HG03135 (cell line): Measurements from ENCODE around the gene IGSF22.

Experiments
- ATAC-seq: cut with Tn5 transposase; IDR thresholded peaks from one replicate; pipeline ENCODE4 v1.9.1; 2021; ENCODE audit warnings: mild to moderate bottlenecking, moderate library complexity; ENCODE audit not compliant: unreplicated experiment

Gene IGSF22

DNA sequence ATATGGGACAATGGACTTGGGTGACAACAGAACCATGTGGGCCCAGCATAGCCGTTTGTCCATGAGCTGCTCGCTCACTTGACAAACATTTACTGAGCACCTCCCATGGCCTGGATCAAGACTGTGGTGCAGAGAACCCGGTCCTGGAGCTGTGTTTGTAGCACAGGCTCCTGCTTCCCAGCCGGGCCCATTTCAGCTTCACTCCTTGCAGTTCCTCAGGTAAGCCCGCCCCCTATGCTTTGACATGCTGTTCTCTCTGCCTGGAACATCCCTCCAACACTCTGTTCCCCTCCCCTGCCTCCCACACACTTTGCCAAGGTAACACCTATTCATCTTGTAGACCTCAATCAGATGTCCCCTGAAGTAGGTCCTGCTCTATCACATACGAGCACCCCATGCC, 19.3 kb upstream of the IGSF22 start:
- no peak for ATAC-seq

DNA sequence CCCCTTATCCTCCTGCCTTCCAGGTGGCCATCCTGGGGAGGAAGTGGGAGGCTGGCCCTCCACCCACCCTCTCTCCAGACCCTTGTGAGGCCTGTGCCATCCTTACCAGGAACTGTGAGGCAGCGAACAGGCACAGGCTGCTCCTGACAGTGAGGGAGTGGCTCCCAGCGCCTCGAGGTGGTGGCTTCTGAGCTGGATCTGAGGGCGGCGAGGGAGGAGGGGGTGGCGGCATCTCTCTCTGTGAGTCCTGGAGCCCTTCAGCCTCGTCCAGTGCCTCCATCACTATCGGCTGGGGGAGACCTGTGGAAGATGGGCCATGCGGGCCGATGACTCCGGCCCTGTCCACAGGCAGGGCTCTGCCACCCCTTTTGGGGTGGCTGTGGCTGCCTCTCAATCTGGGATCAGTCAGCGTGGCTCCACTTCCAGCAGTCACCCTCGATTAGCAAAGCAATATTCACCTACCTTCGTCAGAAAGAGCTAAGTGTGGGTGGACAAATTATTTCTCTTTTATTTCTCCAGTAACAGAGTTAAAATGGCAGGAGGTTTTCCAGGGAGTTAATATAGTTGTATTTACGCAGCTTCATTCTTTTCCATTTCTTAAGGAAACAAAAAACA, 18.0 kb upstream of the IGSF22 start:
- ATAC-seq, result no peak

DNA sequence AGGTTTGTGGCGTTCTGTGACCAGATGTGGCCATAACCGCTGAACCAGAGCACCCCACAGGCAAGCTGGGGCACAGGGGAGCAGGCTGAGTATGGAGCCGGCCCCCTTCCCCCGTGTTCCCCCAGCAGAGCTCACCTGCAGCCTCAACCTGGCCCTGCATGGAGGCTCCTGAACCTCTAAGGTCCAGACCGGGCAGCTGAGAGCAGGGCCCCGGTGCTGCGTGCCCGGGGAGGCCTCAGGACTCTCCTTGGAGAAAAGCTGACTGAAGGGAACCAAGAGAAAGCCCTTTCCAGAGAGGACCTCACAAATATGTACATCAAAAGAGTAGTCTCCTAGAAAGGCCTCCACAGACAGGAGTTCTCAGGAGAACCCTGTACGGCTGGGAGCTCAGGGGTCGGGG, 17.4 kb upstream of the IGSF22 start:
- ATAC-seq, result no peak

DNA sequence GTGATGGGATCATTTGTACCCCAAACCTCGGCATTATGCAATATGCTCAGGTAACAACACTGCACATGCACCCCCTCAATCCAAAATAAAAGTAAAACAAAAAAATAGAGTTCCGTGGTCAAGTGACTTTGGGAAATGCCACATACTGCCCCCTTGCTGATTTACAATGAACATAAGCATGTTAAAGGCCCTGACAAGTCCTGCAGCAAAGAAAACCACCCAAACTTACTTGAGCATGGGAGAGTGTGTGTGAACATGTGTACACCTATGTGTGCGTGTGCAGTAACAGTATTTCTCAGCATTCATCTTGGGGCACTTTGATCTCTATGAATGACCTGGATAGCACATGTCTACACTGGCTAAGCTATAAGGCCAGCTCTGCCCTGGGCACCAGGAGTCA, 15.8 kb upstream of the IGSF22 start:
- ATAC-seq, result no peak

DNA sequence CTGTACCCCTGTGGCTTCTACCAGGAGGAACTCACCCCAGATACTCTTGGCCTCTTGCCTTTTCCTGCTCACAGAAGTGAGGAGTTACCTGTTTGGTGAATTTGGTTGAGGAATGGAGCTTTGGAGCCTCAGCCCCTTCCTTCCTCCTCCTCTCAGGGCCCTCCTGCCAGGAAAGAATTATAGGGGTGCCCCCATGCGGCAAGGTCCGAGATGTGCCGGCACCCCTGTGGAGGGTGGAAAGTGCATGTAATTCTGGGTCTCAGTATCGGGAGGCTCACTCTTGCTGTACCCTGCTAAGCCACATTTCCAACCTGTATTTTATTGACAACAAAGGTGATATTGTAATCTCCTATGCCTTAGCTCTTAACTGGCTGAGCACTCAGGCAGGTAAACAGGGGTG, 13.7 kb upstream of the IGSF22 start:
- ATAC-seq, result no peak

DNA sequence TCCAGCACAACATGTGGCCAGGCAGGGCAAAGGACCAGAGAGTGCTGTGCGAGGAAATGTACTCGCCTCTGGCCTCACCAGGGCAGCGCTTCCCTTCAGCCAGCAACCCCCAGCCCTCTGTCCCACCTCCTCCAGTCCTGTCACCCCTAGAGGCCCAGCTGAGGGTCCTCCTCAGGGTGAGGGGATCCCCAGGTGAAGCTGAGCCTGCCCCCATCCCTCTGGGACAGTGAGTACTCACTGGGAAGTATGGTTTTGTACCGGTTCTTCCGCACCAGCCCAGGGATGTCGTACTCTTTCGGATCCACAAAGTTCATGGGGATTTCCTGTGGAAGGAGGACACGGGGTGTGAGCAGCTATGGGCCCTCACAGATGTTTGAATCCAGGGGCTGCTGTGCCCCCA, 11.7 kb upstream of the IGSF22 start:
- no peak for ATAC-seq

DNA sequence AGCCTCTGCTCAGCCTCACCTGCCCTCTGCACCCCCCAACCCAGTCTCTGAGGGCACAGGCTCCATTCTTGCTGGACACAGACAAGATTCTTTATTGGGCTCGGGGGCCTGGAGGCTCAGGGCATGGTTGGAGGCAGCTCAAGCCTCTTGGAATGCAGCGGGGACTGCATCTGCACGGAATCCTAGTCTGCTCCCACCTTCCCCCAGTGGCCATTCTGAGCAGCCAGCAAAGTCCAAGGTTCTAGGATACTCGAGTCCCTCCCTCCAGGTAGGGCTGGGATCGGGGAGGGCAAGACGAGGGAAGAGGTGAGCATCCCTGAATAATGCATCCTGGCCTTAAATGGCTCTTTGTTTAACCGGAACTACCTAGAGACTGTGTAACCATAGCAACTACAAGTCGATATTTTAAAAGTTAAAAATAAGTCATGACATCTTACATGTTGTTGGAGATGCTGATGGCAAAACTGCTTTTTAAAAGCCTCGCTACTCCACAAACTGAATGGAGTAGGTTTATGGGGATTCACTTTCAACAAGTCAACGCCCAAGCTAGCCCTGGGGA, 10.7 kb upstream of the IGSF22 start:
- ATAC-seq, result no peak

DNA sequence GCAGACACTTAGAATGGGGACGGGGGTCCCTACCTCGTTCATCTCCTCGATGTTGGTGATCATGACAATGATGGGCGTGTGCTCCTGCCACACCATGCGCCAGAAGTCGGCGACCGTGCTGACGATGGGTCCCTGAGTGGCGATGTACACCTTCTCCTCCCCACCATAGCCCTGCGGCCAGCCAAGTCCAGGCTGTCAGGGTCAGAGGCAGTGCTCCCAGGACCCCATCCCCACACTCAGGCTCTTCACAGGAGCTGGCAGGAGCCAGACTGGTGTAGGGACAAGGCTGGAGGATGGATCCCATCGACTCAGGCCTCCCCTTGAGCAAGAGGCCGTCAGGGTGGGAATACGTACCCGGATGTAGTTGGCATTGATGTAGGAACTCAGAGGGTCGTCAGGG, 7.2 kb upstream of the IGSF22 start:
- ATAC-seq, result no peak

DNA sequence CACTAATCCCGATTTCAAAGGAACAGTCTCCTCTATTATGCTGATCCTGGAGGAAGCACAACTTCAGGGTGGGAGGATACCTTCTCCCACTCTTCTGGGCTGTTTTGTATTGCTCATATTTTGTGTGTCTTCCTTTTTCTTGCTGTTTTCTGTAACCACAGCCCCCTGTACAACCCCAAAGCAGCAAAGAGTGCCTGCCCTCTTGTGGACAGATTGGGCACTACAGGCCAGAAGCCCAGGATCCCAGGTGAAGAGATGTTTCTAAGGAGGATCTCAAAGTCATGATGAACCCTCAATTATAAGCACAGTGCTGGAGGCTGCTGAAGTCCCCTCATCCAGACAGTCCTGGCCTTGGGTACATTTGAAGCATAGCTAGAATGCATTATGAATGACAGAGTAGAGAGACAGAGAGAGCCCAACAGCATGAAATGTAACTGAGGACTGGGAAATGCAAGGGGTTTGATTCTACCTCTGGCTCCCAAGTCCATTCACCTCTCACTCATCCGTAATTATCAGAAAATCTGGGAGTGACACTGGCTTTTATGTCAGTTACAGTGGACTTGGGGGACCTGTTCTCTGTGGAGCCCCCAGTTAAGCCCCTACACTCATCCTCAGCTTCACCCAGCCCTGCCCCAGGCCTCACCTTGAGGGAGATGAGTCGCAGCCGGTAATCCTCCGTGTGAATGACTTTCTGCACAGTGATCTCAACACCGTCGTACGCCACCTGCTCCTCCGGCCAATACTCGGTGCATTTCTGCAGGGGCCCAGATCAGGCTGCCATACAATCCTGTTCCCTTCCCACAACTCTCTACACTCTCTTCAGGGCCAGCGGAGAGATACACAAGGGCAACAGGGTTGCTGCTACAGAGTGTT, 6.2 kb upstream of the IGSF22 start:
- ATAC-seq, result no peak

DNA sequence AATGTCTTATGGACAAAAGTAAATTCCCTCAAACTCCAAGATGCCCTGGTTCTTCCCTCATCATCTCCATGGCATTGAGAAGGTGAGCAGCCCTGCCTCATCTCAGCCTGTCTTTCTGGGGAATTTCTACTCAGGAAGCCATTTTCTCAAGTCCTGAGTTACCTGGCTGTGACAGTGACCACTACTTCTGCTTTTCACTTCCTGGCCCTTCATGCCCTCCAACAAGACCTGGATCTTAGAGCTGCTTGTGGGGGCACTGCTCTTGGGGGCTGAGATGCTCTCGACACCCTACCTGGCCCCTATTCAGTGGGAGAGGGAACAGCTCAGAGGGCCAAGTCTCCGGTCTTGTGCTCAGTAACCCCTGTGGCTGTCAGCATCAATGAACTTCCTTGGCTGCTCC, 5.5 kb upstream of the IGSF22 start:
- no peak for ATAC-seq

DNA sequence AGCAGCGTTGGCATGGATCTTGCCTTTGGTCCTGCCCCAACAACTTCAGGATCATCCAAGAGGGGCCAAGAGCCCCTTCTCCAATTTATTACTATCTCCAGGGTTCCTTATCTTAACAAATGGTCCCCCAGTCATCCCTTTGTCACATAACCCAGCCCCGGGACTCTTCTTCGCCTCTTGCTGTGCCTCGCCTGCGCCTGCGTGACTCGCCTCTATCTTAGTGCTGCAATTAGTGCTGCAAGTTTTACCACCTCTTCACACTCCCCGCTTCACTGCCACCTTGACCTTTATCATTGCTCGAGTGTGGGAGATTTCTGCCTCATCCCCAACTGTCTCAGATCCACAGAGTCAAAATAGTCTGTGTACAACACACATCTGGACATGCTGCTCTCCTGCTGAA, 4.0 kb upstream of the IGSF22 start:
- ATAC-seq, result no peak

DNA sequence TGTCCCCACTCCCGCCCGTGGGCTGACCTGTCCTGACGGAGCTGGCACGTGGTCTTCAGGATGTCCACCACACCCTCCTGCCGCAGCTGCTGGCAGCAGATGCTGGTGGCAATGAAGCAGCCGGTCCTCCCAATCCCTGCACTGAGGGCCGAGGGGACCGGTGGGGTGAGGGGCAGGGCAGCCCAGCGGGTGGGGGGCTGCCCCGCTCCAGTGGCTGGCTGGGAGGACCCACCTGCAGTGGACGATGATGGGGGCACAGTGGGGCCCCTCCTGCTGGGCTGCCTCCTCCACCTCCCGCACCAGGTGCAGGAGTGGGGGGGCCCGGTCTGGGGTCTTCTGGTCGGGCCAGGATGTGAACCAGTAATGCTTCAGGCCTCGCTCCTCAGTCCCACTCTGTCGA, 3.4 kb upstream of the IGSF22 start:
- ATAC-seq, result no peak

DNA sequence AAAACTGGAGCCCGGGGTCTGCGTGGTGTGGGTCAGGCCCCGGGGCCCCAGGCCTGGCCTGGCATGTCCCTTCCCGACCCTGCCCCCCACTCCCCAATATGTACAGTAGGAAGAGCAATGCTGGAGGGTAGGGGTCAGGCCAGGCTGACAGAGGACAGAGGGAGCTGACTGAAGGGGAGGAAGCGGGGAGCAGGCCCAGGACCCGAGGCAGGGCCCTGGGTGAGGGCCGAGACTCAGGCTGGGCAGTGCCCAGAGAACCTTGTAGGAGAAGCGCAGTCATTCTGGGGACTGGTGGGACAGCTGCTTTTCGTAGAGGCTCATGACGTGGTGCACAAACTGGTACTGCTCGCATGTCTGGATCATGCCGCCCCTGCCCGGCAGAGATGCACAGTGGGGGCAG, 2.7 kb upstream of the IGSF22 start:
- ATAC-seq, result no peak

DNA sequence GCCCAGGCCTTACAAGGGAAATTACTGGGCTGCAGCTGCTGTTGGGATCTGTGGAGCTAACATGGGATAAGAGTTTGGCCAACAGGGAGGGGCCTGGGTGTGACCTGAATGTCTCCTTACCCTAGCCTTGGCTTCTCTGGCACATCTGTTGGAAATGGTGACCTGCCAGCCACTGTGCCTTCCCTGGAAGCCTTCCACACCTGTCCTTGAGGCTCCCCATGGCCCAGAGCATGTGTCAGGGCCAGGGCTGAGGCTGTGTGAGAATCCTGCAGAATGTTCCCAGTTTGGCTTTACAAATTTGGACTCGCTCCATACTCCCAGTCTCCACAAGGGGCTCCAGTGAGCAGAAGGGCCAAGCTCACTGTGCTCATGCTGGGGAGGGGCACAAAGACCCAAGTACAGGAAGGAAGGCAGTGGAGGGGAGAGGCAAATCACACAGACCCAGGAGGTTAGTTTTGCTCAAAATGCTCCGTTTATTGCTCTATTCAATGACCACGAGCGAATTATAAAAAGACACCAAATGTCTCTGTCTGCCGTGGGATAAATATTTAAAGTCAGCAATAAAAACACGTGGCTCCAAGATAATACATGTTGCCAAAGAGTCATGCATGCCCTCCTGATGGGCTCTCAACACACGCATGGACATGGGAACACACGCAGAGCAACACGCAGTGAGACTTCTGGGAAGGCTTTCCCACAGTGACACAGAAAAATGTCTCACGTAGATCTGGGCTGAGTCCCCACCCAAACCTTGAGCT, 1.7 kb upstream of the IGSF22 start:
- ATAC-seq, result no peak

DNA sequence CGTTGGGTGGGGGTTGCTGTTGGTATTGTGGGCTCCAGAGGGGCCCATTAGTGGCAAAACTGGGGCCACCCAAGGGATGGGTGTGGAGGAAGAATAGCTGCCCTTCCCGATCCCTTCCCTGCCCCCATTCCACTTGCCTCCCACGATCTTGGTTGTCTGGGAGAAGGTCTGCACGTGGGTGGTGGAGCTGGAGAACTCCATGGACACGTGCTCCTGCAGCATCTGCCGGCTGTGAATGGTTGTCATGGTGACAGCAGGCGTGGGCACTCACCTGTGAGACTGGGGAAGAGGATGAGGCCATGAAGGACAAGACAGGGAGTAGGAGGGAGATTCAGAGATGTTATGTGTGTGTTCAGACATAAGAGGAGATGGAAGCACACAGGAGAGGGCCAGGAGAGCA, 2.0 kb downstream of the IGSF22 start:
- ATAC-seq, result no peak

DNA sequence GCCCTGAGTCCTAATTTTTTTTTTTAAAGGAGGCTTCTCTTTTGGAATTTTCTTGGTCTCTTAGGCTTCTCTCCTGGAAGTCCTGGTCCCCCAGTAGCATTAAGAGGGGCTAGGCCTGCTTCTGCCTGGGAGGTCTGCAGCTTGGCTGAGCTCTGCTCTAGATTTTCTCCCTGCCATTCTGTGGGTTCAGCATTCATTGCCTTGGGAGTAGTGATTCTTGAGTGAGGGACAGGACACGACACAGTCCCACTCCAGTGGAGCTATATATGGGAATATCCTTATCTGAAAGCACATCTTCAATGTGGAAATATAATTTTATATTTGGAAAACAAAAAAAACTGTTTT, 3.7 kb downstream of the IGSF22 start:
- peak; percentile 10 for ATAC-seq

DNA sequence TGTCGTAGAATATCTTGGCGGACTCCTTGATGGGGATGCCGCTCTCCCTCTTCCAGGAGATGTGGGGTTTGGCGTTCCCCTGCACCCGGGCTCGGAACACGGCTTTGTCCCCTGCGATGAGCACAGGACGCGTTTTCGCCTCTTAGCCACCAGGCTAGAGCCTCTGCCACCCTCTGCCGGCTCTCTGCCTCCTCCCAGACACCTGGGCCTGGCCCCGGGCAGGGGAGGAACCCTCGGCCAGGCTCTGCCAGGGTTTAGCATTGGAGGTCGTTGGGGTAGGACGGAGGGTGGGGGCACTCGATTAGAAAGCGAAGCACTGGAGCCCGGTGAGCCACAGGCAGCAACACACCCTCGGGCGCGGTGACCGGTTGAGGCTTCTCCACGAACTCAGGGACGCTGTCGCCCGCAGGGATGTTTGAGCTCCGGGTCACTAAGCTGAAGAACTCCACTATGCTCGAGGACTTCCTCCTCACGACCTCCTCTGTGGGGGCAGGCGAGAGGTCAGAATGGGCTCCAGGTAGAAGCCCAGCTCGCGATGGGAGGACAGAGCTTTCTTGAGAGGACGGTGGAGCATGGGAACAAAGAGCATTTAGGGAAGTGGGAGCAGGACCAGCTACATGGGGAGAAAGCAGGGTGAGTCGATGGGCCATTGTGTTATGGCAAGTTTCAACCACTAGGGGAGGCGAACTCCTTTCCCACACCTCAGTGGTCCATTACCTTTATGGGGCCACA, 4.3 kb downstream of the IGSF22 start:
- ATAC-seq, result peak; percentile 71

DNA sequence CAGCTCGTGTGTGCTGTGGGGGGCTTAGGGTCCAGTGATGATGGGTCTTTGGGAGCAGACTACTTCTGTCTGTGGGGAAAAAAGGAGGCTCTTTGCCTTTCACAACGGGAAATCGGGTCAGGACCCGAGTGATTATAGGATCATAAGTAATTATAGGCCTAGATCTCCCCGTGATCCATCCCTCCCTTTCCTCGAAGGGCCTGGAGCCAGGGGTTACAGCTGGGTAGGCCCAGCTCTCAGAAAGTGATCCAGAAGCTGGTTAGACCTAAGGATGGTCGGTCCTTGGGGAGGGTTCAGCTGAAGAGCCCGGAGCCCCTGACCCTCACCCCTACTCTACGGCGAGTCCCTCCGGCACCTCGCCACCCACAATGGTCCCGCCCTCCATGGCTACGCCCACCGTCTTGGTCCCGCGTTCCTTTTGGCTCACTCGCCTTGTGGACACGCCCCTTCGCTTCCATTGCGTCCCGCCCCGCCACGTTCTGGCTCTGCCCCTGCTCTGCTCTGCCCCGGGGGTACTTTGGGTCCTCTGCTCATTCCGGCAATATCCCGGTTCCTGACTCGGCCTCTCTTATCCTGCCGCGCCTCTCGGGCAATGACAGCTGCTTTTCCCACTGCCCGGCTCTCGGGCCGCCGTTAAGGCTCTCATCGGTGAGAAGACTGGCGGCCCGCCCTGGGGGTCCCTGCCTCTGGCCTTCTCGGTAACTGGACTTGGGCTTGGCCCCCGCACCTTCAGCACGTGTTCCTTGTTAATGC, 5.0 kb downstream of the IGSF22 start:
- peak; percentile 67 for ATAC-seq

DNA sequence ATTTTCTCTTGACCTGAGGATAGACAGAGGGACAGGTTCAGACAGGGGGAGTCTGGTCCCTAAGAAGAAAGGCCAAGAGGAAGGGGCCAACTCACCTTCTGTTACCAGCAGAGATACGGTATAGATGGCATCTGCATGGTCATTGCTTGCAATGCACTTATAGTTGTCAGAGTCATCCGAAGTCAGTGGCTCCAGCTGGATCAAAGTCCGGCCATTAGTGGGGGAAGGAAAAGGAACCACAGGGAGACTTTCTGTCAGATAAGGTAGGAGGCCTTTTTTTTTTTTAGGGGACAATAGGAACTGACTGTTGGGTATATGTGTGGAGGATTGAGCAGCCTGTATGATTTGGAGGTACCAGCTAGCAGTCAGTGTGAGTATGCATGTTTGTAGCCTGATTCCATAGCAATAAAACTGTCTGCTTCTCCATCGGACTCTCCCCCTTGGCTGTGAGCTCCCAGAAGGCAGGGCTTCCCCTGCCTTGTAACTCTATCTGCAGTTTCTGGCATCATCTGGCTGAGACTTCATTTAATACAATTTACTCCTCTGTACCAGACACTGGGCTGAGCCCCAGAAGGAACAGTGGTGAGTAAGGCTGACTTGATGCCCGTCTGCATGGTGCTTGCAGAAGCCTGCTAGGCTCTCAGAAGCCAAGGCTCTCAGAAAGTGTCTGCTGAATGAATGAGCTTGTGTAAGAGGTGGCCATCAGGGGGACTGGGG, 5.7 kb downstream of the IGSF22 start:
- no peak for ATAC-seq

DNA sequence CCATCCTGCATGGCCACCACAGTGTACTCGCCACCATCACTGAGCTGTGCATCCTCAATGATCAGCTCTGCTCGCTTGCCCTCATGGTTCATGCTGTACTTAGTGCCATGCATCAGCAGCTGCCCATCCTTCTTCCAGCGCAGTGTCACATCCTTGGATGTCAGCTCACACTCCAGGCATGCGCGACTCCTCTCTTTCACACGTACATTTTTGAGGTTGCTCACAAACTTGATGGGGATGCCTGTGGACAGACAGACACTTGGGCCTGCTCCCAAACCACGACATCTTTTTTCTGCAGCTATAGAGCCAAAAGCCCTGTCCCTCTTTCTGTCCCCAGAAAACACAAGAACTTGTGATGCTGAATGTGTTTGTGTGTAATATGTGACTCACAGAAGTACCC, 10.5 kb downstream of the IGSF22 start:
- no peak for ATAC-seq
